Heart left ventricle (tissue), 16 donors: ENCODE data around the gene NCS1. TPM values are rescaled to one million over a fixed set of nuclear protein-coding genes. Genes with fewer than 3 reads are reported as not detected.

Experiments
- ATAC-seq, 4 donors: fragments of 200-7000 bp; cut with Tn5 transposase; one replicate each; pipeline ENCODE4 v1.9.1; 2020 to 2022; ENCODE audit warnings: moderate library complexity in 4 of 4, mild to moderate bottlenecking in 3 of 4, moderate number of reproducible peaks in 1 of 4
- DNase-seq, 5 donors: peaks; one replicate each; pipeline ENCODE4 v3.0.0-alpha.2; 2020
- H3K27ac ChIP-seq, 12 donors: fragments of 200-600 bp; sonication (generic) in 4 of 12; one replicate each; pipeline versions ENCODE4 v1.5.0 to v1.8.0; 2016 to 2022; ENCODE audit warnings: mild to moderate bottlenecking in 2 of 12
- H3K27me3 ChIP-seq, 9 donors: fragments of 200-600 bp; sonication (generic) in 2 of 9; one replicate each; pipeline versions ENCODE4 v1.5.1 to v1.8.0; 2016 to 2022; ENCODE audit warnings: mild to moderate bottlenecking in 3 of 9
- H3K36me3 ChIP-seq, 9 donors: fragments of 200-600 bp; sonication (generic) in 2 of 9; one replicate each; pipeline versions ENCODE4 v1.5.0 to v1.8.0; 2018 to 2022; ENCODE audit warnings: mild to moderate bottlenecking in 2 of 9
- H3K4me1 ChIP-seq, 12 donors: fragments of 200-600 bp; sonication (generic) in 4 of 12; one replicate each; pipeline versions ENCODE4 v1.5.0 to v1.8.0; 2016 to 2022; ENCODE audit warnings: mild to moderate bottlenecking in 3 of 12
- H3K4me3 ChIP-seq, 12 donors: fragments of 200-600 bp; sonication (generic) in 4 of 12; one replicate each; pipeline versions ENCODE4 v1.5.0 to v1.8.0; 2017 to 2022; ENCODE audit warnings: mild to moderate bottlenecking in 9 of 12, moderate library complexity in 4 of 12
- H3K9me3 ChIP-seq, 12 donors: fragments of 200-600 bp; sonication (generic) in 4 of 12; one replicate each; pipeline versions ENCODE4 v1.5.0 to v1.8.0; 2016 to 2022; ENCODE audit warnings: mild to moderate bottlenecking in 1 of 12
- CTCF ChIP-seq, 12 donors: fragments of 200-600 bp; sonication (generic) in 4 of 12; IDR thresholded peaks; one replicate each; pipeline versions ENCODE4 v1.5.0 to v1.8.0; 2018 to 2022; ENCODE audit warnings: antibody characterized with exemption in 12 of 12, mild to moderate bottlenecking in 5 of 12
- POLR2A ChIP-seq, 2 donors: fragments of 450-650 bp; IDR thresholded peaks; one replicate each; pipeline ENCODE4 v1.6.1; 2017; ENCODE audit warnings: antibody characterized with exemption in 2 of 2, mild to moderate bottlenecking in 2 of 2, moderate library complexity in 2 of 2
- WGBS, 4 donors: extraction: QIAGEN DNeasy Blood & Tissue Kit in 2 of 4; methylation state at CpG; one replicate each; pipeline versions ENCODE4 v1.1.5 to v1.1.7; 2013 to 2018; 5-methylcytosine and 5-hydroxymethylcytosine counted together
- intact Hi-C, 10 donors: fragments of 100-400 bp; cut with DNase I; formaldehyde crosslinking; loops; one replicate each; pipeline versions ENCODE4 v1.11.1 to v1.14.2; 2022
- polyA plus RNA-seq, 2 donors: library from polyadenylated mRNA; stranded (reverse); fragments of 200-250 nt; gene quantifications; one replicate each; pipeline ENCODE4 v1.2.3, GENCODE V29; 2013
- total RNA-seq, 9 donors: library from RNA; depleted of rRNA in 2 of 9; stranded (reverse); fragments of >200 nt in 2 of 9; fragmentation: NEBNext Ultra II Directional in 3 of 9; extraction: Animal tissue kit (Norgen Biotek cat#: 25700) in 3 of 9; gene quantifications; one replicate each; pipeline versions ENCODE4 v1.1.0 to v1.2.4, GENCODE V29; 2016 to 2023
- donor health status: ischemic (EF 13 %, LVEDD 7.1; RV severe dilation, severe dysfunction).
- donor health status: healthy with polysubstance abuse.
- donor health status: DM: no; HTN: yes; CAD: no.
- donor health status: DM: no; HTN: no; CAD: no.
- donor health status: ischemic (EF 25% LVEDD 6.9; RV normal size, moderate dysfunction).
- donor health status: ischemic (EF 25% LVEDD 5.7; RV mildly dilated, moderate dysfunction).
- donor health status: healthy.
- donor health status: DM: yes; HTN: yes; CAD: no.
- donor health status: ischemic (EF 35%, LVEDD 5.7; RV mildly dilated, moderate dysfunction).
- donor health status: nonischemic (EF 11% LVEDD 7.7; RV severe dilation, severe dysfunction).
- donor health status: DM: yes; HTN: yes; CAD: no.
- donor health status: PGD.
- donor health status: ischemic (EF 29% LVEDD 5.4; RV normal size, mild dysfunction).
- donor health status: nonischemic (EF 23%, LVEDD 6.1; RV moderate dilation, normal function).

Gene NCS1
- total and polyA plus RNA-seq, 11 donors, result 2.3 to 15.9 (median 9.4) TPM

GRCh38 chr9:130174025-130174424, 1.8 kb downstream of the NCS1 start:
- no peak for TF ChIP-seq POLR2A (IDR thresholded peaks at IDR 0.05)
- no peak for TF ChIP-seq CTCF (IDR thresholded peaks at IDR 0.05)
- Histone ChIP-seq H3K9me3 (no peaks in the 10 kb centered on the region), H3K4me1 (peaks cover 0 to 21% (median 2%) of the 10 kb centered on the region in 12 donors), H3K27ac (peak overlapping the region in 2 of 12 donors; percentile 23 to 94), H3K36me3 (no peaks in the 10 kb centered on the region), H3K27me3 (peaks cover 0 to 19% (median 0%) of the 10 kb centered on the region in 9 donors), H3K4me3 (peak overlapping the region in 1 of 12 donors; percentile 69)
- WGBS, 4 donors, result 88 to 91% (median 89%) methylated on average over 6 to 9 of the region's 9 CpGs
- intact Hi-C loops, result no loop called here
- DNase-seq (no peak), ATAC-seq (no peak)

- Histone ChIP-seq H3K4me1 (peaks cover 0 to 21% (median 2%) of the 10 kb centered on the region in 12 donors), H3K27me3 (peaks cover 0 to 19% (median 0%) of the 10 kb centered on the region in 9 donors), H3K36me3 (no peaks in the 10 kb centered on the region), H3K4me3 (no peak overlapping the region), H3K27ac (peak overlapping the region in 2 of 12 donors; percentile 34 to 94), H3K9me3 (no peaks in the 10 kb centered on the region)
- TF ChIP-seq POLR2A (IDR thresholded peaks at IDR 0.05), result no peak
- no peak for TF ChIP-seq CTCF (IDR thresholded peaks at IDR 0.05)
- WGBS, 4 donors, result 64 to 76% (median 71%) methylated on average over 5 to 8 of the region's 8 CpGs
- DNase-seq, result peak in 1 of 5 donors; percentile 28
- ATAC-seq, result peak in 1 of 4 donors; percentile 23
- intact Hi-C loops, result no loop called here
These were observed 2.7 kb downstream of the NCS1 start for GRCh38 chr9:130174920-130175321.

GRCh38 chr9:130175355-130175754, 3.2 kb downstream of the NCS1 start:
- H3K27me3 ChIP-seq, result peaks cover 0 to 19% (median 0%) of the 10 kb centered on the region in 9 donors
- WGBS, 4 donors, result 78 to 90% (median 82%) methylated on average over 6 to 9 of the region's 9 CpGs
- no peak for TF ChIP-seq CTCF (IDR thresholded peaks at IDR 0.05)
- no peak for TF ChIP-seq POLR2A (IDR thresholded peaks at IDR 0.05)
- no peaks in the 10 kb centered on the region for H3K9me3 ChIP-seq
- H3K36me3 ChIP-seq, result no peaks in the 10 kb centered on the region
- no peak for ATAC-seq
- H3K4me1 ChIP-seq, result peaks cover 0 to 21% (median 2%) of the 10 kb centered on the region in 12 donors
- intact Hi-C loops, result no loop called here
- DNase-seq, result peak in 1 of 5 donors; percentile 21
- peak overlapping the region in 2 of 12 donors; percentile 34 to 94 for H3K27ac ChIP-seq
- no peak overlapping the region for H3K4me3 ChIP-seq

- Histone ChIP-seq H3K4me1 (peaks cover 0 to 17% (median under 1%) of the 10 kb centered on the region in 12 donors), H3K36me3 (no peaks in the 10 kb centered on the region), H3K27me3 (peaks cover 0 to 11% (median 0%) of the 10 kb centered on the region in 9 donors), H3K9me3 (no peaks in the 10 kb centered on the region), H3K27ac (peak overlapping the region in 1 of 12 donors; percentile 94), H3K4me3 (no peak overlapping the region)
- intact Hi-C loops, result no loop called here
- 95 to 100% (median 96%) methylated on average over 5 to 6 of the region's 6 CpGs for WGBS, 4 donors
- TF ChIP-seq POLR2A (IDR thresholded peaks at IDR 0.05) (no peak), CTCF (IDR thresholded peaks at IDR 0.05) (no peak)
- ATAC-seq (no peak), DNase-seq (peak in 1 of 5 donors; percentile 4)
These were observed 4.6 kb downstream of the NCS1 start for GRCh38 chr9:130176760-130177159.
